Left lung (tissue), 10 donors: ENCODE results near the gene TPK1. TPM values are rescaled to one million over a fixed set of nuclear protein-coding genes. Genes with fewer than 3 reads are reported as not detected.

Experiments used
- ATAC-seq: fragments of 200-7000 bp; cut with Tn5 transposase; one replicate; pipeline ENCODE4 v1.9.1; 2020; ENCODE audit warnings: moderate library complexity
- DNase-seq, 4 donors: peaks; one replicate each; pipeline ENCODE4 v3.0.0-alpha.2; 2013 to 2020
- H3K27ac ChIP-seq, 2 donors: fragments of 200-600 bp; sonication (generic) in 1 of 2; one replicate each; pipeline versions ENCODE4 v1.5.0 to v1.8.0; 2020 to 2021
- H3K27me3 ChIP-seq, 2 donors: fragments of 200-600 bp; sonication (generic) in 1 of 2; one replicate each; pipeline versions ENCODE4 v1.5.0 to v1.8.0; 2020 to 2021
- H3K36me3 ChIP-seq, 2 donors: fragments of 200-600 bp; sonication (generic) in 1 of 2; one replicate each; pipeline versions ENCODE4 v1.5.0 to v1.8.0; 2020 to 2021
- H3K4me1 ChIP-seq, 2 donors: fragments of 200-600 bp; one replicate each; pipeline ENCODE4 v1.8.0; 2021
- H3K4me3 ChIP-seq, 2 donors: fragments of 200-600 bp; sonication (generic) in 1 of 2; one replicate each; pipeline versions ENCODE4 v1.5.0 to v1.8.0; 2020 to 2021; ENCODE audit warnings: mild to moderate bottlenecking in 1 of 2
- H3K9me3 ChIP-seq, 2 donors: fragments of 200-600 bp; sonication (generic) in 1 of 2; one replicate each; pipeline versions ENCODE4 v1.5.0 to v1.8.0; 2020 to 2021
- intact Hi-C, 2 donors: fragments of 100-400 bp; cut with DNase I; formaldehyde crosslinking; loops; one replicate each; pipeline versions ENCODE4 v1.11.2 to v1.14.2; 2022
- polyA plus RNA-seq, 6 donors: library from polyadenylated mRNA; unstranded; fragments of 120-200 nt; gene quantifications; one replicate each; pipeline ENCODE4 v1.2.1, GENCODE V29; 2013; ENCODE audit not compliant: insufficient read length in 6 of 6
- total RNA-seq, 2 donors: library from RNA; stranded (reverse); fragmentation: NEBNext Ultra II Directional; extraction: Animal tissue kit (Norgen Biotek cat#: 25700); gene quantifications; one replicate each; pipeline ENCODE4 v1.2.1, GENCODE V29; 2021
- TF ChIP-seq, protein P1 (sequence below), 2 donors: fragments of 200-600 bp; sonication (generic) in 1 of 2; IDR thresholded peaks; one replicate each; pipeline versions ENCODE4 v1.5.0 to v1.8.0; 2021; ENCODE audit warnings: antibody characterized with exemption in 2 of 2
- donor health status: DM: no; HTN: yes; CAD: no.
- donor health status: DM: no; HTN: no; CAD: no.

The TPK1 gene
- total and polyA plus RNA-seq, 8 donors = 4.1 to 15.5 (median 4.8) TPM

DNA sequence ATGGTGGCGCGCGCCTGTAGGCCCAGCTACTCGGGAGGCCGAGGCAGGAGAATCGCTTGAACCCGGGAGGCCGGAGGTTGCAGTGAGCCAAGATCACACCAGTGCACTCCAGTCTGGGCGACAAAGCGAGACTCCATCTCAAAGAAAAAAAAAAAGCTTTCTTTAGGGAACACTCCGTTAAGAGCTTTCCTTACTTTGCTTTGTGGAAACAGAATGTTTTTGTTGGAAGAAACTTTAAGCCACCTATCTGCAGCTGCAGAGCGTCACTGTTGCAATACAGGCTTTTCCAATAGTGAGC, 641 bp upstream of the TPK1 start:
- Histone ChIP-seq H3K9me3 (no peaks in the 10 kb centered on the region), H3K4me1 (peaks cover 10 to 24% of the 10 kb centered on the region in 2 donors), H3K36me3 (no peaks in the 10 kb centered on the region), H3K4me3 (peak overlapping the region; percentile 65 to 70), H3K27ac (peak overlapping the region; percentile 98), H3K27me3 (no peaks in the 10 kb centered on the region)
- intact Hi-C loops = no loop called here
- no peak for ATAC-seq
- TF ChIP-seq, protein P1, sequence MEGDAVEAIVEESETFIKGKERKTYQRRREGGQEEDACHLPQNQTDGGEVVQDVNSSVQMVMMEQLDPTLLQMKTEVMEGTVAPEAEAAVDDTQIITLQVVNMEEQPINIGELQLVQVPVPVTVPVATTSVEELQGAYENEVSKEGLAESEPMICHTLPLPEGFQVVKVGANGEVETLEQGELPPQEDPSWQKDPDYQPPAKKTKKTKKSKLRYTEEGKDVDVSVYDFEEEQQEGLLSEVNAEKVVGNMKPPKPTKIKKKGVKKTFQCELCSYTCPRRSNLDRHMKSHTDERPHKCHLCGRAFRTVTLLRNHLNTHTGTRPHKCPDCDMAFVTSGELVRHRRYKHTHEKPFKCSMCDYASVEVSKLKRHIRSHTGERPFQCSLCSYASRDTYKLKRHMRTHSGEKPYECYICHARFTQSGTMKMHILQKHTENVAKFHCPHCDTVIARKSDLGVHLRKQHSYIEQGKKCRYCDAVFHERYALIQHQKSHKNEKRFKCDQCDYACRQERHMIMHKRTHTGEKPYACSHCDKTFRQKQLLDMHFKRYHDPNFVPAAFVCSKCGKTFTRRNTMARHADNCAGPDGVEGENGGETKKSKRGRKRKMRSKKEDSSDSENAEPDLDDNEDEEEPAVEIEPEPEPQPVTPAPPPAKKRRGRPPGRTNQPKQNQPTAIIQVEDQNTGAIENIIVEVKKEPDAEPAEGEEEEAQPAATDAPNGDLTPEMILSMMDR (IDR thresholded peaks at IDR 0.05) = no peak
- no peak for DNase-seq

DNA sequence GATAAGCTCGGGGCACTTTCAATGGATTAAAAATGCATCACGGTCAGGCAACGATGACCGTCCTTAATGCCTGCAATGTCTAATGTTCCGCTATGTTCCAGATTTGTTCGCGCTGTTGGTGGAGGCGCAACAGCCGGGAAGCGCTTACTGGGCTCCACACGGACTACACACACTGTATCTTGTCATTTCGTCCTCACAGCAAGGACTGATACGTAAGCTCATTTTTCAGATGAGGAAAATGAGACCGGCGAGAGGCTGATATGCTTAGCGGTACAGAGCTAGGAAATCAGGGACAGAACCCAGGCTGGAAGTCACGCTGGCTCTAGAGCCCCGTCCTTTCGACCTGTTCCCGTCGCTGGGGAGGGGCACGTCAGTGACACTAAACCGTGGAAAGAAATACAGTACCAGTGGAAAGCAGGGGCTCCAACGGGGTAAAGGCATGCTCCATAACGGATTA, 670 bp downstream of the TPK1 start:
- ATAC-seq (peak; percentile 61), DNase-seq (peak; percentile 50 to 68 (median 62))
- Histone ChIP-seq H3K4me1 (peaks cover 10 to 22% of the 10 kb centered on the region in 2 donors), H3K27me3 (no peaks in the 10 kb centered on the region), H3K27ac (peak overlapping the region; percentile 98), H3K9me3 (no peaks in the 10 kb centered on the region), H3K36me3 (no peaks in the 10 kb centered on the region), H3K4me3 (peak overlapping the region; percentile 65 to 70)
- TF ChIP-seq, protein P1 (IDR thresholded peaks at IDR 0.05) = no peak
- intact Hi-C loops = no loop called here

DNA sequence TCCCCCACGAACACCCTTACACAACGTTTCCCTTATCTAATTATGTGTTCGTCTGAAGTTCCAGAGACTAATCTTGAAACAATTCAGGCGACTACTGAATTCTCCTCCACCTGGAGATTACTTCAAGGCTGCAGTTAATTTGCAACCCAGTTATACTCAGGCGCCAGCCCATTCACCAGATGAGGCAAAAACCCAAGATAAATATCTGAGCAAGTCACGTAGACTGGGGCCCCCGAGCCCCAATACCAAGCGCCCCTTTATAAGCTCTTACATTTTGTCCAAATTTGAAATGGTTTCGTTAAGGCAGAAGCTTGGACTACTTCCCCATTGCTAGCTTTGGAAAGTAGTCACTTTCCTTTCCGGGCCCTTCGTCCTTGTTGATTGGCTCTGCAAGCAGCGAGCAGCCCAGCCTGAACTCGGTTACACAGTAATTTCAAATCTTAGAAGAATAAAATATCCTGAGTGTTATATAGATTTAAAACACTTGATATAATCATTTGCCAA, 1.2 kb downstream of the TPK1 start:
- peak; percentile 41 for ATAC-seq
- H3K27ac ChIP-seq = peak overlapping the region; percentile 98
- H3K4me1 ChIP-seq = peaks cover 10 to 22% of the 10 kb centered on the region in 2 donors
- H3K4me3 ChIP-seq = peak overlapping the region; percentile 65 to 70
- H3K36me3 ChIP-seq = no peaks in the 10 kb centered on the region
- H3K27me3 ChIP-seq = no peaks in the 10 kb centered on the region
- DNase-seq = peak in 1 of 4 donors; percentile 49
- intact Hi-C loops = no loop called here
- no peaks in the 10 kb centered on the region for H3K9me3 ChIP-seq
- TF ChIP-seq, protein P1 (IDR thresholded peaks at IDR 0.05) = no peak

DNA sequence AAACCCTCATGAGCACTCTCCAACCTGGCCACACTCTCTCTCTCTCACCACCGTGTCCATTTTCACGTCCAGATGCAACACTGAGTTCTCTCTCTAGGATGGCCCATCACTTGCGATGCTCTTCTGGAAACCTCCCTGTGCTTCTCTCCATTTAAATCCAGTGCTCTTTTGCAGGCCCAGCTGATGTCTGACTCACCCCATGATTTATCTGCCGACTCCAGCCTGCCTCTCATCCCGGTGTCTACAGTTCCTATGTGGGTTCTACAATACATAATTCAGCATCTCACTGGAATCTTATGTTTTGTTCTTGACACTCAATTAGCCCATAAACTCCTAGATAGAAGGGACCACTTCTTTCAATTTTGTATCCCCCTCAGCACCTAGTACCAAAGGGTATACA, 5.0 kb downstream of the TPK1 start:
- intact Hi-C loops = no loop called here
- DNase-seq (no peak), ATAC-seq (no peak)
- H3K27ac ChIP-seq = no peak overlapping the region
- no peaks in the 10 kb centered on the region for H3K27me3 ChIP-seq
- no peaks in the 10 kb centered on the region for H3K9me3 ChIP-seq
- no peaks in the 10 kb centered on the region for H3K36me3 ChIP-seq
- TF ChIP-seq, protein P1 (IDR thresholded peaks at IDR 0.05) = no peak
- H3K4me3 ChIP-seq = no peak overlapping the region
- H3K4me1 ChIP-seq = peaks cover 7 to 16% of the 10 kb centered on the region in 2 donors

DNA sequence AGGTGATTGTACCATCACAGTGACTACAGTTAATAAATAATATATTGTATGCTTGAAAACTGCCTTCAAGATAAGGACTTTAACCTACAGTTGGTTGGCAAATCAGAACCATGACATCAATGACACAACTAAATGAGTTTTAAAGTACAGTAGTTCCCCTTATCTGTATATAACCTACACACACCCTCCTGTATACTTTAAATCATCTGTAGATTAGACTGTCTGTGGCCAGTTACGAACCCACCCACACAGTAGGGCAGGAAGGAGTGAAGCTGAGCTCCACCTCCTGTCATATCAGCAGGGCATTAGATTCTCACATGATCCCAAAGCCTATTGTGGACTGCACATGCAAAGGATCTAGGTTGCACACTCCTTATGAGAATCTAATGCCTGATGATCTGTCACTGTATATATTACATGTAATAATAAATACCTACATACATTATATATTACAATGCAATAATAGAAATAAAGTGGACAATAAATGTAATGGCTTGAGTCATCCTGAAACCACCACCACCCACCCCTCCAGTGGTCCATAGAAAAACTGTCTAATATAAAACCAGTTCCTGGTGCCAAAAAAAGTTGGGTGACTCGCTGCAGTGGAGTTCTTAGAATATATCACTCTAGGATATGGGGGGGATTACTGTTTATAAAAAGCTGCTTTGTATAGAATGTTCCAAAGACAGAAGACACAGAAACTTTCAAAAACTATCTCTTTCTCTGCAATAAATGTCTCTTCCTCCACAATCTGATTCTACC, 5.6 kb downstream of the TPK1 start:
- Histone ChIP-seq H3K4me3 (no peak overlapping the region), H3K4me1 (peaks cover 7 to 16% of the 10 kb centered on the region in 2 donors), H3K9me3 (no peaks in the 10 kb centered on the region), H3K36me3 (no peaks in the 10 kb centered on the region), H3K27ac (no peak overlapping the region), H3K27me3 (no peaks in the 10 kb centered on the region)
- DNase-seq (no peak), ATAC-seq (no peak)
- intact Hi-C loops = no loop called here
- TF ChIP-seq, protein P1 (IDR thresholded peaks at IDR 0.05) = no peak
